ENCODE data around the gene SLC24A4. TPM values are rescaled to one million over a fixed set of nuclear protein-coding genes. Genes with fewer than 3 reads are reported as not detected.
A peak's percentile ranks its signal among the peaks of the same experiment; 100 is the strongest.

The SLC24A4 gene
- polyA plus RNA-seq, 1 donor = 1.2 TPM

DNA sequence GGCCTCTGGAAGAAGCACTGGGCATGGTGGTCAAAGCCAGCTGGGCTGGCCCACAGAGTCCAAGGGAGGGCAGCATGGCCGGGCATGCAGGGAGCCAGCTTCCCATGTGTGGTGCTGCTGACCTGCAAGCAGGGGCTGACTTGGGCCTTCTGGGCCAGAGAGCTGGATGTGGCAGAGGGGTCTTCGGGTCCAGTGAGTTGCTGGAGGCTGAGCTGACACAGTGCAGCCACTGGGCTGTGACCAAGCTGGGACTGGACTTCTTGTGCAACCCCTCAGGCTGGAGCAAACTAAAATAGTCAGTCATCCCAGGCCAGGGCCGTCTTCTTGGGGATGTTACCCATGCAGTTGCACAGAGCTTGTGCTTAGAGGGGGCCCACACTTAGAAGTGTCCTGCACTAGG is 183.3 kb downstream of the SLC24A4 start:
- no peak for DNase-seq

GRCh38 chr14:92507174-92507768 is 184.3 kb downstream of the SLC24A4 start:
- DNase-seq = no peak

DNA sequence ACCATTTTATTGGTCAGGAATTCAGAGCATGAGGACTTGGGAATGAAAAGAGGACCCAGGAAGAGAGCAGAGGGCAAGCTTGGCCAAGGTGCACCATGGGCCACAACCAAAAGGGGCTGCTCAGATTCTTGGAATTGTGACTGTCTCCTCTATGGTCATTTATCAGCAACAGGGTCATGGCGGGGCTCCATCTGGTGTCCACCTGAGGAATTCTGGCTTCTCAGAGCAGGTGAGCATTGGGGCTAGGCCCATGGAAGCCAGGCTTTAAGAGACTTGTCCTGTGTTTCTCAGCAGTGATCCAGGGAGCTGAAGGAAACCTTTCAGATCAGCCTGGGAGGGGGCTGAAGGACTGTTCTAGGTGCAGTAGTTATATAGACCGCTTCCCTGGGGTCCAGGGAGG is 188.0 kb downstream of the SLC24A4 start:
- no peak for DNase-seq

- no peak for DNase-seq
These were observed 188.7 kb downstream of the SLC24A4 start for GRCh38 chr14:92511453-92512238.

DNA sequence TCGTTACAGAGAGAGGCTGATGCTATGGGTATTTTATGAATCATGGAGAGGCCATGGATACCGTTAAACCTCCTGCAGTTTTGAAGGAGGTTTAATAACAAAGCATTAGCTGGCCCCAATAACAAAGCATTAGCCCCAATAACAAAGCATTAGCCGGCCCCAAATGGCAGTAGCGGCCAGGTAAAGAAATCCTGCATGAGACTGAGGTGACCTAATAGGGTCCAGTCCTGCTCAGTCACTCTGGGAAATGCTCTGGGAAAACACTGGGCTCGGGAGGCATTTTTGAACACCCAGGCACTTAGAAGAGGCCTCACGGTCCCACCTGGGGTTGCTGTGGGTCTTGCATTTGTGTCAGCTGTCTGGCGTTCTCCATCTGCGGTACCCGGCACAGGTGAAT is 189.8 kb downstream of the SLC24A4 start:
- no peak for DNase-seq

DNA sequence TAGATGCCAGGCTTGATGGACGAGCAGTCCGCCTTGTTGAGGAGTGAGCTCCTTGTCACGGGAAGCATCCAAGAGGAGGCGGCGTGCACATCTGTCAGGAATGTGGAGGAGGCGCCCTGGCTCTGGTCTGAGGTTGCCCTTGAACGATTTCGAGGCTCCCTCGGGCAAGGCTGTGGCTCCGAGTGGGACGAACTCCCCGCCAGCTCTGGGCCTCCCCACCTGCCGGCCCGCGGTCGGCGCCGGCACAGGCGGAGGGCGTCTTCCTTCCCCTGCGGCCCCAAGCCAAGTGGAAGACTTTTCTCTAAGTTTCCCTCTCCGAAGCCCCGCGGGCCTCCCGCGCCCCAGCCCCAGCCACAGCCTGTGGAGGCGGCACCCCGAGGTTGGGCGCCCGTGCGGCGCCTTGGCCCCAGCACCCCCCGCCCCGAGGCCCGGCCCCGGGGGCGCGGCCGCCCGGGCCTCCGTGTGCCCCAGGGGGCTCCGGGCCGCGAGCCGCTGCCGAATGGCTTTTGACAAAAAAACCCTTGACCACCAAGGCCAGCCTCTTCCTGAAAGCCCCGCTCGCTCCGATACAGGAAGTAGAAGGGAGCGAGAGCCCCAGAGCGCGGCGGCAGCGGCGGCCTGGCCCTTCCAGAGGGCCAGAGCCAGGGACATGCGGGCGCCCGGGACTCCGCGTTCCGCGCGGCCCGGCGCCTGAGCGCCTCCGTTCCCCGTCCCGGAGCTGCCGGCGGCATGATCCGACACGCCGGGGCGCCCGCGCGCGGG is 190.4 kb downstream of the SLC24A4 start, which contains the start of gene RIN3:
TSS of gene RIN3 (plus strand) at position 578 of the 762 bp plus-strand sequence. CDS start at position 730, 152 bp downstream.
- DNase-seq = peak; percentile 66

DNA sequence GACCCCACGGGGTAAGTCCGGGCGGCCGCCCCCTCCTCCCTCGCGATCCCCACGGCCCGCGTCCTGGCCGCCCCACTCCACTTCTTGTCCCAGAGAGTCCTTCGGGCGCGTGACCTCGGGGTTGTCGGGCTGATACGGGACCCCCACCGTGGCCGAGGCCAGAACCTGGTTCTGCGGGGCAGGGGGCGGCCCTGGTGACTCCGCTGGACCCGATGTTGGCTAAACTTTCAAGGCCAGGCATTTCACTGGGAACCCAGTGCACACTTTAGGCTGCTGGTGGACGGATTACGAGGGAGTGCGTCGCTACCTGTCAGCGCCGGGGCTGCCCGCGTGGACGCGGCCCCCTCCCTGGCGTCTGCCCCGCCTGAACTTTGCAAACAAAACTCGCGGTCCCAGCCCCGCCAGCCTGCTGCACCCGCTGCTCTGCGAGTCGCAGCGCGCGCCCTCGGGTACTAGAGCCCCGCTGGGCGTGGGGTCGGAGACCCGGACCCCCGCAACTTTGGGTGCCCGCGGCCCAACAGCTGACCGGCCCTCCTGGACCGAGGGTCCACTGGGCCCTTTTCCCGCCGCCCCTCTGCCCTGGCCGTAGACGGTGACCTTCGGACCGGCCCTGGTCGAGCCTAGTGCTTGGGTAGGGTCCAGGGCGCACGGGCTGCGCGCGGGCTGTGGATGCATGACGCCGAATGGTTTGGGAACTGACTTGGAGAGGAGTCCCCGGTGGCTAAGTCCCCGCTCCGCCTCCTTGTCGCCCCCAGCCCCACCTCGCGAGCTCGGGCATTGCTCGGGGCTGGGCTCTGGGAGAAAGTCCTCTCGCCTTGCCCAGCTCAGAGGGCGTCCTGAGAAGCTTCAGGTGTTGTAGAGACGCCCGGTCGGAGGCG is 191.2 kb downstream of the SLC24A4 start:
- DNase-seq = no peak

DNA sequence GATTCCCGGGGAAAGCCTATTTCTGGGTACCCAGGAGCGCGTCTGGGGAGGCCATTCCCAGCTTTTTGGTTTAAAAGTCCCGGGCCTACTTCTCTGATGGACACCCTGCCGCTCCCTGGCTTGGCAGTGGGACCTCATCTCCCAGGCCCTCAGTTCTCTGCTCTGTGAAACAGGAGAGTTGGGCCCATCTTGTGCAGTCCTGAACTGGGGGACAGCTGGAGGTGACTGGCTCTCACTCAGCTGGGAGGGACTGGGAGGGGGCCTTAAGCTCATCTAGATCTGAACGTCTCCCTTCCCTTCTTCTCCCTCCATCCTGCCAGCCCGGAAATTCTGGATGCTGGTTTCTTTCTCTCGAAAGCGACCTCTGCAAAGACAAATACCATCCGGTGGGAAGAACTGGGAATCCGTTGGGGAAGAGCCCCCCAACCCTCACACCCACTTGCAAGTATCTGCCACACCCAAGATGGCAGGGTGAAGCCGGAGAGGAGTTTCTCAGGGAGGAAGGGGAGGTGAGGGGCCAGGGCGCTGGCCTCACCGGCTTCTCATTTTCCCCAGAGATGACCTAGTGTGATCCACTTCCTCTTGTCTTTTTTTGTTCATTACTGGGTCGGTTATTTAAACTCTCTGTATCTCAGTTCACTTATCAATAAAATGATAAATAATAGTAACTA is 192.0 kb downstream of the SLC24A4 start:
- no peak for DNase-seq

DNA sequence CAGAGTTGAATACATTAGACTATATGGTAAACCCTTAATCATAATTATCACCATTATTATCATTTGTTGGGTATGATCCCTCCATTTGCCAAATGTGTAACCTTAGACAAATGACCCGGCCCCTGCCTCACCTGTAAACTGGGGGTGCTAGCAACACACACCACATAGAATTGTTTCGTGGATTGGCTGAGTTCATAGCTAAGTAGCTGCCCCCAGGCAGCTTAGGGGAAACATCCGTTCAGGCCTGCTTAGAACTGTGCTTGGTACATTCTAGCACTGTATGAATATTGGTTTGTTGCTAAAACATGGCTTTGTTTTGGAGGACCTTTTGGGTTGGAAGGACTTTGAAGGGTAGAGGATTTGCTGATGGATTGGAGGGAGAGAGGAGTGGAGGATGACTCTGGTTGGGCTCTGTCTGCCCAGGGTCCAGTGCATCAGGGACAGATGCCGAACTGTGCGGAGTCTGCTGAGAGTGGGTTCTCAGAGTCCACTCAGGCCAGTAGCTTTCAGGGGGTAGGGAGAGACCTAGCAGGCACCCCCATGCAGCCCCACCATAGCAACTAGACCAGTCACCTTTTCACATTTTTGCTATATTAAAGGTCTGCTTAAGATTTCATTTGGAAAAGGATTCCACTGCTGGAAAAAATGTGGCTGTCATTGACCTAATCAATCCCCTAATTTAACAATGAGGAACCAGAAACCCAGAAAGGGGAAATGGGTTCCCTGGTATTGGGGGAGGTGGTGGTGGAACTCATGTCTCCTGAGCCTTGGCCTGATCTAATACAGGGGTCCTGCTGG is 192.8 kb downstream of the SLC24A4 start:
- no peak for DNase-seq

GRCh38 chr14:92516344-92516965 is 193.5 kb downstream of the SLC24A4 start:
- DNase-seq = no peak

GRCh38 chr14:92516966-92517506 is 194.1 kb downstream of the SLC24A4 start:
- no peak for DNase-seq

DNA sequence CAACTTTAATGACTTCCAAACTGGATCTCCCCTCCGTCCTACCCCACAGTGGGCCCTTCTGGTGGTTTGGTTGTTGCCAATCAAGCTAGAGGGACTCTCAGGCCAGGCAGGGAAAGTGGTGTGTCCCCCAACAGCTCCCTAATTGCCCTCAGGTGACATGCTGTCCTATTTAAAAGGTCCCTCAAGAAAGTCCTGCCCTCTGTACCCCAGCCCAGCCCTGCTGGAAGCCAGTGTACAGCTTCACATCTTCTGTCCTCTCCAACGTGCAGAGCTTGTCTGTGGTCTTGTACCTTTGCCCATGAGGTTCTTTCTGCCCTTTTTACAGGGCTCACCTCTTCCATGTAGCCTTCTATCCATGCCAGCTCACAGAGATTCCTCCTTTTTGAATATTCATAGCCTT is 194.8 kb downstream of the SLC24A4 start:
- no peak for DNase-seq

GRCh38 chr14:92519246-92520101 is 196.5 kb downstream of the SLC24A4 start:
- DNase-seq = no peak

DNA sequence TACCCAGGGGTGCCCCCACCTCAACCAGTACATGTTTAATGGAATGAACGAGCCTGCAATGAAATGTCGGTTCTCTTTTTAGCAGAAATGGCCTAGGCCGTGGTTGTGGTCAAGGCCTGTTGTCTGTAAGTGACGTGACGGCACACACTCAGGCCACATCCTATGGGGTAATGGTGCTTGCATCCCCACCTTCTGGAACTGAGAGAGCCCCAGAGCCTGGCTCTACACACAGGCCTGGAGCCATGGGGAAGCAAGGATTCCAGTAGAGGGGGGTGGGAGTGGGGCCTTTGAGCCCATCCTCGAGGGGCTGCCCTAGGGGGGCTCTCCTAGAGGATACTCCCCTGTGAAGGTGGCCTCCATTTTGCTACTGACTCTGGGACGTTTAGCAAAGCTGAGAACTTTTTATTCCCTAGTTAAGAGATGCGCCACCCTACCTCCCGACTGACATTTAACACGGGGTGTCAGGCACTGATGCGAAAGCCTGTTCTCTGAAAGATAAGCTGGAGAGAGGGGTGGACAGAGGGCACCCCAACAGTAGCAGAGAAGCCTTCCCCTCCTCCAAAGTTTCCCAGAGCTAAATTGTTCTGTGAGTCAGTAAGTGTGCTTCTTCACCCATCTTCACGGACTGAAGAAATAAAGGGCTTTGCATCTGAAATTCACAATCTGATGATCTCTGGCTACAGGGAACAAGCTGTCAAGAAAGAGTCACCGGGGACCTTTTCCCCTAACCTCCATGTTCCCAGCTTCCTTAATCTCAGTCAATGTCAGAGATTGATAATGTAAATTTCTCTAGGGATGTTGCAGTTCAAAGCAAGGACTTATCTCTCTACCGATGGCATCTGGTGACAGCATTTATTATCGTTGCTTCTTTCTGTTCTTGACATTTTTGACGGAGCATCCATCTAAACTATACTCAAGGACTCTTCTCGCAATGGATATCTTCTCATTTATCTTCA is 197.4 kb downstream of the SLC24A4 start:
- DNase-seq = no peak

- DNase-seq = no peak
These were observed 198.1 kb downstream of the SLC24A4 start for GRCh38 chr14:92521058-92521415.

DNA sequence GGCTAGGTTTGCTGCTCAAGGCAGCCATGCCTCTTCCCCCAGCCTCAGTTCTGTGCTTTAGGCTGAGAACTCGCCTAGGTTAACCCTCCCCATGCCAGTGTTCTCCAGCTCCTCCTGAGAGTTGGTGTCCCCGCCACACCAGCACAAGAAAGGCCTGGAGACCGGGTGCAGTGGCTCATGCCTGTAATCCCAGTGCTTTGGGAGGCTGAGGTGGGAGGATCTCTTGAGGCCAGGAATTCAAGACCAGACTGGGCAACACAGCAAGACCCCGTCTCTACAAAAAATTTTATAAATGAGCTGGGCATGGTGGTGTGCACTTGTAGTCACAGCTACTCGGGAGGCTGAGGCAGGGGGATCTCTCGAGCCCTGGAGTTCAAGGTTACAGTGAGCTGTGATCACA is 200.8 kb downstream of the SLC24A4 start:
- no peak for DNase-seq

GRCh38 chr14:92524602-92525185 is 201.7 kb downstream of the SLC24A4 start:
- DNase-seq = no peak
